Measurements from ENCODE around the gene DRC7. TPM values are rescaled to one million over a fixed set of nuclear protein-coding genes. Genes with fewer than 3 reads are reported as not detected.

DRC7 gene
- total RNA-seq, 1 experiment from 2014 or later: not detected

- no peak overlapping the region for H3K27ac Mint-ChIP-seq
- no peak for TF ChIP-seq ZNF219 (CRISPR knock-in tag; IDR thresholded peaks at IDR 0.05; ENCODE audit: borderline replicate concordance)
- TF ChIP-seq, protein P1, sequence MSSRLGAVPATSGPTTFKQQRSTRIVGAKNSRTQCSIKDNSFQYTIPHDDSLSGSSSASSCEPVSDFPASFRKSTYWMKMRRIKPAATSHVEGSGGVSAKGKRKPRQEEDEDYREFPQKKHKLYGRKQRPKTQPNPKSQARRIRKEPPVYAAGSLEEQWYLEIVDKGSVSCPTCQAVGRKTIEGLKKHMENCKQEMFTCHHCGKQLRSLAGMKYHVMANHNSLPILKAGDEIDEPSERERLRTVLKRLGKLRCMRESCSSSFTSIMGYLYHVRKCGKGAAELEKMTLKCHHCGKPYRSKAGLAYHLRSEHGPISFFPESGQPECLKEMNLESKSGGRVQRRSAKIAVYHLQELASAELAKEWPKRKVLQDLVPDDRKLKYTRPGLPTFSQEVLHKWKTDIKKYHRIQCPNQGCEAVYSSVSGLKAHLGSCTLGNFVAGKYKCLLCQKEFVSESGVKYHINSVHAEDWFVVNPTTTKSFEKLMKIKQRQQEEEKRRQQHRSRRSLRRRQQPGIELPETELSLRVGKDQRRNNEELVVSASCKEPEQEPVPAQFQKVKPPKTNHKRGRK (CRISPR knock-in tag; IDR thresholded peaks at IDR 0.05; ENCODE audit: borderline replicate concordance): no peak
- TF ChIP-seq NFE2L1 (CRISPR knock-in tag; IDR thresholded peaks at IDR 0.05): no peak
- TF ChIP-seq MAX (CRISPR knock-in tag; IDR thresholded peaks at IDR 0.05): no peak
- no peak for TF ChIP-seq ZBTB21 (CRISPR knock-in tag; IDR thresholded peaks at IDR 0.05; ENCODE audit: borderline replicate concordance)
- no peak for TF ChIP-seq HMGA2 (CRISPR knock-in tag; IDR thresholded peaks at IDR 0.05)
- TF ChIP-seq TCF7 (CRISPR knock-in tag; IDR thresholded peaks at IDR 0.05; ENCODE audit: low read depth): no peak
- no peak for TF ChIP-seq TP53 (CRISPR knock-in tag; IDR thresholded peaks at IDR 0.05)
- TF ChIP-seq ZNF232 (CRISPR knock-in tag; IDR thresholded peaks at IDR 0.05): no peak
- TF ChIP-seq FOXK1 (CRISPR knock-in tag; IDR thresholded peaks at IDR 0.05): no peak
- no peak for TF ChIP-seq IRF2 (CRISPR knock-in tag; IDR thresholded peaks at IDR 0.05; ENCODE audit: borderline replicate concordance, low read depth)
- no peaks in the 10 kb centered on the region for H3K4me1 Mint-ChIP-seq
- H3K36me3 Mint-ChIP-seq: 0 out of 2 replicates have a peak, but pooled peaks cover 3% of the 10 kb centered on the region
- no peak overlapping the region for H3K4me3 Mint-ChIP-seq
- no peak for ATAC-seq
- H3K27me3 Mint-ChIP-seq (ENCODE audit: low read depth): no peaks in the 10 kb centered on the region
- CTCF ChIA-PET: interaction anchor here (0.5 kb wide), 1 partner anchor 191 kb away, joined by 3 read pairs; no protein-coding TSS in a partner anchor
- H3K9me3 Mint-ChIP-seq: no peaks in the 10 kb centered on the region
- no peak for DNase-seq (ENCODE audit: low spot score)
- POLR2A ChIA-PET: no interaction called here
Observed at GRCh38 chr16:57749856-57750452, 55.3 kb downstream of the DRC7 start.

DNA sequence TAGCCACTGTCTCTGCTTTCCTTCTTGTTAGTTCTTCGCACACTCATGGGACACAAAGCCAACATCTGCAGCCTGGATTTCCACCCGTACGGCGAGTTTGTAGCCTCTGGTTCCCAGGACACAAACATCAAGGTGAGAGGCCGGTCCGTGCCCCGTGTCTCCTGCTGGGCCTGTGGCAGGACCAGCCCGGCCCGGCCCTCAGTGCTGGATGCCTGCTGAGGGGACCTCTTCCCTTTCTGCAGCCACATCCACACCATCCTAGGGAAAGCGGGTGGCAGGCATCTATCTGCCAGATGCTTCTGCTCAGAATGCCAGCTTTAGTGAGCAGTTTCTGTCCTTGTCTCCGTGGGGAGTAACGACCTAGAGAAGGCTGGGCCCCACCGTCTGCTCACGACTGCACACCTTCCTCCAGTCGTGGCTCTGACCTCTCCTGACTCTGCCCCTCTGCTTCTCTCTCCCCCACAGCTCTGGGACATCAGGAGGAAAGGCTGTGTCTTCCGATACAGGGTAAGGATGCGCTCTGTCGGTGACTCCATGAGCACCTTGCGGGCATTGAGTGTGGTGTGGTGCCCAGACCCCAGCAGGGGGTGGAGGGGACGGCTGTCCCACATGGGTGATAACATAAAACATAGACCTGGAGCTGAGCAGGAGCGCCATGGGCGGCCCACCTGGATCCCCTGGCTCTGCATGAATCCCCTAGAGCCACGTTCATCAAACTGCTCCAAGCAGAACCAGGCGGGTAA, 56.4 kb downstream of the DRC7 start:
- POLR2A ChIA-PET: no interaction called here
- no peak overlapping the region for H3K4me3 Mint-ChIP-seq
- CTCF ChIA-PET: interaction anchor here (1.1 kb wide), 1 partner anchor 9 kb away, joined by 3 read pairs; no protein-coding TSS in a partner anchor

More for the DNA sequence above, 56.4 kb downstream of the DRC7 start:
- DNase-seq (ENCODE audit: low spot score) (no peak), ATAC-seq (no peak)
- no peak for TF ChIP-seq NR1H2 (CRISPR knock-in tag; IDR thresholded peaks at IDR 0.05)
- no peak for TF ChIP-seq ZNF232 (CRISPR knock-in tag; IDR thresholded peaks at IDR 0.05)
- no peak for TF ChIP-seq SOX15 (CRISPR knock-in tag; IDR thresholded peaks at IDR 0.05)
- TF ChIP-seq, protein P2, sequence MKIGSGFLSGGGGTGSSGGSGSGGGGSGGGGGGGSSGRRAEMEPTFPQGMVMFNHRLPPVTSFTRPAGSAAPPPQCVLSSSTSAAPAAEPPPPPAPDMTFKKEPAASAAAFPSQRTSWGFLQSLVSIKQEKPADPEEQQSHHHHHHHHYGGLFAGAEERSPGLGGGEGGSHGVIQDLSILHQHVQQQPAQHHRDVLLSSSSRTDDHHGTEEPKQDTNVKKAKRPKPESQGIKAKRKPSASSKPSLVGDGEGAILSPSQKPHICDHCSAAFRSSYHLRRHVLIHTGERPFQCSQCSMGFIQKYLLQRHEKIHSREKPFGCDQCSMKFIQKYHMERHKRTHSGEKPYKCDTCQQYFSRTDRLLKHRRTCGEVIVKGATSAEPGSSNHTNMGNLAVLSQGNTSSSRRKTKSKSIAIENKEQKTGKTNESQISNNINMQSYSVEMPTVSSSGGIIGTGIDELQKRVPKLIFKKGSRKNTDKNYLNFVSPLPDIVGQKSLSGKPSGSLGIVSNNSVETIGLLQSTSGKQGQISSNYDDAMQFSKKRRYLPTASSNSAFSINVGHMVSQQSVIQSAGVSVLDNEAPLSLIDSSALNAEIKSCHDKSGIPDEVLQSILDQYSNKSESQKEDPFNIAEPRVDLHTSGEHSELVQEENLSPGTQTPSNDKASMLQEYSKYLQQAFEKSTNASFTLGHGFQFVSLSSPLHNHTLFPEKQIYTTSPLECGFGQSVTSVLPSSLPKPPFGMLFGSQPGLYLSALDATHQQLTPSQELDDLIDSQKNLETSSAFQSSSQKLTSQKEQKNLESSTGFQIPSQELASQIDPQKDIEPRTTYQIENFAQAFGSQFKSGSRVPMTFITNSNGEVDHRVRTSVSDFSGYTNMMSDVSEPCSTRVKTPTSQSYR (CRISPR knock-in tag; IDR thresholded peaks at IDR 0.05): no peak
- no peak for TF ChIP-seq KAT7 (CRISPR knock-in tag; IDR thresholded peaks at IDR 0.05; ENCODE audit: borderline replicate concordance)
- TF ChIP-seq USF1 (CRISPR knock-in tag; IDR thresholded peaks at IDR 0.05): no peak
- TF ChIP-seq, protein P3, sequence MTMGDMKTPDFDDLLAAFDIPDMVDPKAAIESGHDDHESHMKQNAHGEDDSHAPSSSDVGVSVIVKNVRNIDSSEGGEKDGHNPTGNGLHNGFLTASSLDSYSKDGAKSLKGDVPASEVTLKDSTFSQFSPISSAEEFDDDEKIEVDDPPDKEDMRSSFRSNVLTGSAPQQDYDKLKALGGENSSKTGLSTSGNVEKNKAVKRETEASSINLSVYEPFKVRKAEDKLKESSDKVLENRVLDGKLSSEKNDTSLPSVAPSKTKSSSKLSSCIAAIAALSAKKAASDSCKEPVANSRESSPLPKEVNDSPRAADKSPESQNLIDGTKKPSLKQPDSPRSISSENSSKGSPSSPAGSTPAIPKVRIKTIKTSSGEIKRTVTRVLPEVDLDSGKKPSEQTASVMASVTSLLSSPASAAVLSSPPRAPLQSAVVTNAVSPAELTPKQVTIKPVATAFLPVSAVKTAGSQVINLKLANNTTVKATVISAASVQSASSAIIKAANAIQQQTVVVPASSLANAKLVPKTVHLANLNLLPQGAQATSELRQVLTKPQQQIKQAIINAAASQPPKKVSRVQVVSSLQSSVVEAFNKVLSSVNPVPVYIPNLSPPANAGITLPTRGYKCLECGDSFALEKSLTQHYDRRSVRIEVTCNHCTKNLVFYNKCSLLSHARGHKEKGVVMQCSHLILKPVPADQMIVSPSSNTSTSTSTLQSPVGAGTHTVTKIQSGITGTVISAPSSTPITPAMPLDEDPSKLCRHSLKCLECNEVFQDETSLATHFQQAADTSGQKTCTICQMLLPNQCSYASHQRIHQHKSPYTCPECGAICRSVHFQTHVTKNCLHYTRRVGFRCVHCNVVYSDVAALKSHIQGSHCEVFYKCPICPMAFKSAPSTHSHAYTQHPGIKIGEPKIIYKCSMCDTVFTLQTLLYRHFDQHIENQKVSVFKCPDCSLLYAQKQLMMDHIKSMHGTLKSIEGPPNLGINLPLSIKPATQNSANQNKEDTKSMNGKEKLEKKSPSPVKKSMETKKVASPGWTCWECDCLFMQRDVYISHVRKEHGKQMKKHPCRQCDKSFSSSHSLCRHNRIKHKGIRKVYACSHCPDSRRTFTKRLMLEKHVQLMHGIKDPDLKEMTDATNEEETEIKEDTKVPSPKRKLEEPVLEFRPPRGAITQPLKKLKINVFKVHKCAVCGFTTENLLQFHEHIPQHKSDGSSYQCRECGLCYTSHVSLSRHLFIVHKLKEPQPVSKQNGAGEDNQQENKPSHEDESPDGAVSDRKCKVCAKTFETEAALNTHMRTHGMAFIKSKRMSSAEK (CRISPR knock-in tag; IDR thresholded peaks at IDR 0.05; ENCODE audit: borderline replicate concordance): no peak
- no peak for TF ChIP-seq ETV6 (CRISPR knock-in tag; IDR thresholded peaks at IDR 0.05)
- TF ChIP-seq, protein P4, sequence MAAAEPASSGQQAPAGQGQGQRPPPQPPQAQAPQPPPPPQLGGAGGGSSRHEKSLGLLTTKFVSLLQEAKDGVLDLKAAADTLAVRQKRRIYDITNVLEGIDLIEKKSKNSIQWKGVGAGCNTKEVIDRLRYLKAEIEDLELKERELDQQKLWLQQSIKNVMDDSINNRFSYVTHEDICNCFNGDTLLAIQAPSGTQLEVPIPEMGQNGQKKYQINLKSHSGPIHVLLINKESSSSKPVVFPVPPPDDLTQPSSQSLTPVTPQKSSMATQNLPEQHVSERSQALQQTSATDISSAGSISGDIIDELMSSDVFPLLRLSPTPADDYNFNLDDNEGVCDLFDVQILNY (CRISPR knock-in tag; IDR thresholded peaks at IDR 0.05): no peak
- H3K36me3 Mint-ChIP-seq: peaks cover 3% of the 10 kb centered on the region; the same call in 1 of the 2 replicates
- no peaks in the 10 kb centered on the region for H3K4me1 Mint-ChIP-seq
- no peak overlapping the region for H3K27ac Mint-ChIP-seq
- no peaks in the 10 kb centered on the region for H3K9me3 Mint-ChIP-seq
- no peaks in the 10 kb centered on the region for H3K27me3 Mint-ChIP-seq (ENCODE audit: low read depth)

Measured in WTC11 (cell line).